GM12892 (cell line): ENCODE results near the gene AOPEP.

Experiments used
- POLR2AphosphoS5 ChIP-seq: IDR thresholded peaks from 2 replicates; pipeline ENCODE4 v1.6.1; 2011; ENCODE audit warnings: low read depth, low read length, control low read depth
- TAF1 ChIP-seq: IDR thresholded peaks from 2 replicates; pipeline ENCODE4 v1.6.1; 2011; ENCODE audit warnings: low read depth, mild to moderate bottlenecking, control low read depth, low read length, borderline replicate concordance

- TF ChIP-seq TAF1 (no peak), POLR2AphosphoS5 (no peak)
Measured at GRCh38 chr9:95126739-95127138, 400.2 kb downstream of the AOPEP start.
